ENCODE data around the gene YPEL2. TPM values are rescaled to one million over a fixed set of nuclear protein-coding genes. Genes with fewer than 3 reads are reported as not detected.
"Not testable (repeated sequence)": the region's sequence is repeated elsewhere in the genome, so short reads cannot be mapped to it uniquely, and the experiment has no call there.

YPEL2 gene
- polyA plus RNA-seq, 1 experiment = 9.2 TPM

- no peaks in the 10 kb centered on the region for H3K27me3 ChIP-seq (ENCODE audit: control insufficient read depth, insufficient read depth, low read length)
- TF ChIP-seq CTCF (IDR thresholded peaks at IDR 0.05; ENCODE audit: insufficient read depth, low read depth, low read length) = no peak
- no peak for DNase-seq (ENCODE audit: low read depth)
- H3K4me3 ChIP-seq (ENCODE audit: low read depth, low read length) = no peak overlapping the region
- no peaks in the 10 kb centered on the region for H3K36me3 ChIP-seq (ENCODE audit: control insufficient read depth, insufficient read depth, low read length)
- CTCF ChIA-PET = no interaction called here
- POLR2A ChIA-PET = no interaction called here
Observed at GRCh38 chr17:59409336-59410048, 78.0 kb downstream of the YPEL2 start.

GRCh38 chr17:59410049-59410437 lies 78.6 kb downstream of the YPEL2 start:
- Histone ChIP-seq H3K4me3 (ENCODE audit: low read depth, low read length) (no peak overlapping the region), H3K27me3 (ENCODE audit: control insufficient read depth, insufficient read depth, low read length) (no peaks in the 10 kb centered on the region), H3K36me3 (ENCODE audit: control insufficient read depth, insufficient read depth, low read length) (no peaks in the 10 kb centered on the region)
- ChIA-PET CTCF (no interaction called here), POLR2A (no interaction called here)
- DNase-seq (ENCODE audit: low read depth) = no peak
- TF ChIP-seq CTCF (IDR thresholded peaks at IDR 0.05; ENCODE audit: insufficient read depth, low read depth, low read length) = no peak

GRCh38 chr17:59412431-59412830 lies 81.0 kb downstream of the YPEL2 start:
- POLR2A ChIA-PET; H3K36me3 ChIP-seq (ENCODE audit: control insufficient read depth, insufficient read depth, low read length); DNase-seq (ENCODE audit: low read depth); H3K4me3 ChIP-seq (ENCODE audit: low read depth, low read length); CTCF ChIA-PET; H3K27me3 ChIP-seq (ENCODE audit: control insufficient read depth, insufficient read depth, low read length): not testable (repeated sequence)

GRCh38 chr17:59413014-59413766 lies 81.7 kb downstream of the YPEL2 start:
- ChIA-PET POLR2A (no interaction called here), CTCF (interaction anchor here (1.5 to 1.6 kb wide), 2 partner anchors 14 to 83 kb away, joined by 4 to 5 read pairs; no protein-coding TSS in a partner anchor)
- no peaks in the 10 kb centered on the region for H3K27me3 ChIP-seq (ENCODE audit: control insufficient read depth, insufficient read depth, low read length)
- no peak overlapping the region for H3K4me3 ChIP-seq (ENCODE audit: low read depth, low read length)
- H3K36me3 ChIP-seq (ENCODE audit: control insufficient read depth, insufficient read depth, low read length) = no peaks in the 10 kb centered on the region
- no peak for DNase-seq (ENCODE audit: low read depth)
- TF ChIP-seq CTCF (IDR thresholded peaks at IDR 0.05; ENCODE audit: insufficient read depth, low read depth, low read length) = no peak

- TF ChIP-seq CTCF (IDR thresholded peaks at IDR 0.05; ENCODE audit: insufficient read depth, low read depth, low read length) = no peak
- no peak overlapping the region for H3K4me3 ChIP-seq (ENCODE audit: low read depth, low read length)
- CTCF ChIA-PET = interaction anchor here (1.3 kb wide), 1 partner anchor 10 kb away, joined by 7 read pairs; no protein-coding TSS in a partner anchor
- no peak for DNase-seq (ENCODE audit: low read depth)
- POLR2A ChIA-PET = interaction anchor here (0.6 kb wide), 1 partner anchor 20 kb away, joined by 3 read pairs; no protein-coding TSS in a partner anchor
- H3K27me3 ChIP-seq (ENCODE audit: control insufficient read depth, insufficient read depth, low read length) = no peaks in the 10 kb centered on the region
- H3K36me3 ChIP-seq (ENCODE audit: control insufficient read depth, insufficient read depth, low read length) = no peaks in the 10 kb centered on the region
Observed at GRCh38 chr17:59415397-59415796, 83.9 kb downstream of the YPEL2 start.

All from BJ (cell line).